SK-N-SH (cell line): ENCODE measurements around the gene ENTREP3. TPM values are rescaled to one million over a fixed set of nuclear protein-coding genes. Genes with fewer than 3 reads are reported as not detected.

Experiments
- CTCF ChIA-PET: fragments of 300-600, 350-600 bp; formaldehyde crosslinking; extraction: SDS; loops from one replicate; lab custom pipeline; 2021; lab: Yijun Ruan, JAX
- POLR2A ChIA-PET: fragments of 350-600 bp; sonication (Branson Sonifier 250); formaldehyde crosslinking; extraction: SDS; loops from one replicate; lab custom pipeline; 2020; ENCODE audit warnings: antibody characterized with exemption, inconsistent platforms; lab: Yijun Ruan, JAX
- DNase-seq: peaks from one replicate; pipeline ENCODE4 v3.0.0; 2012
- H2AFZ ChIP-seq: fragments of 200-600 bp; sonication (generic); 2 replicates; pipeline ENCODE4 v1.8.1; 2016; ENCODE audit warnings: antibody characterized with exemption, mild to moderate bottlenecking, low read depth
- H3F3A ChIP-seq: fragments of 200-600 bp; sonication (generic); replicated peaks from 2 replicates; pipeline ENCODE3; 2016; ENCODE audit warnings: antibody characterized with exemption, mild to moderate bottlenecking; ENCODE audit not compliant: insufficient read depth
- H3K27ac ChIP-seq, 2 experiments: fragments of 200-500 bp in 1 of 2; fragments of 200-600 bp in 1 of 2; sonication (Bioruptor generic) in 1 of 2; sonication (generic), shearing (Covaris generic) in 1 of 2; 2 replicates each; pipeline versions ENCODE4 v1.5.1 to v1.6.1; 2014 to 2016; ENCODE audit warnings: low read depth in 2 of 2, inconsistent platforms in 1 of 2, low read length in 1 of 2, mild to moderate bottlenecking in 1 of 2, mixed read lengths in 1 of 2
- H3K27me3 ChIP-seq: fragments of 200-600 bp; sonication (generic), shearing (Covaris generic); 2 replicates; pipeline ENCODE4 v1.6.1; 2016; ENCODE audit warnings: mixed run types; ENCODE audit not compliant: insufficient read depth
- H3K36me3 ChIP-seq, 2 experiments: fragments of 200-500 bp in 1 of 2; fragments of 200-600 bp in 1 of 2; sonication (Bioruptor generic) in 1 of 2; sonication (generic) in 1 of 2; replicated peaks in 1 of 2; 2 replicates each; pipeline versions ENCODE3 to v1.5.1; 2014 to 2016; ENCODE audit warnings: low read length in 1 of 2, mild to moderate bottlenecking in 1 of 2; ENCODE audit not compliant: insufficient read depth in 2 of 2, control insufficient read depth in 1 of 2
- H3K4me1 ChIP-seq, 2 experiments: fragments of 200-500 bp in 1 of 2; fragments of 200-600 bp in 1 of 2; sonication (Bioruptor generic) in 1 of 2; sonication (generic), shearing (Covaris generic) in 1 of 2; 2 replicates each; pipeline versions ENCODE4 v1.5.1 to v1.6.1; 2014 to 2016; ENCODE audit warnings: low read depth in 1 of 2, low read length in 1 of 2, mixed run types in 1 of 2; ENCODE audit not compliant: insufficient read depth in 2 of 2, control insufficient read depth in 1 of 2
- H3K4me2 ChIP-seq: fragments of 200-600 bp; sonication (generic), shearing (Covaris generic); 2 replicates; pipeline ENCODE4 v1.6.1; 2017; ENCODE audit warnings: mixed run types
- H3K4me3 ChIP-seq, 2 experiments: fragments of 200-500 bp in 1 of 2; fragments of 200-600 bp in 1 of 2; sonication (Bioruptor generic) in 1 of 2; sonication (generic), shearing (Covaris generic) in 1 of 2; 2 replicates each; pipeline versions ENCODE4 v1.5.1 to v1.8.1; 2014 to 2016; ENCODE audit warnings: low read depth in 2 of 2, inconsistent platforms in 1 of 2, low read length in 1 of 2, mild to moderate bottlenecking in 1 of 2, mixed read lengths in 1 of 2, moderate library complexity in 1 of 2
- H3K79me2 ChIP-seq: fragments of 200-600 bp; sonication (generic); 2 replicates; pipeline ENCODE4 v1.8.1; 2017; ENCODE audit warnings: mild to moderate bottlenecking; ENCODE audit not compliant: insufficient read depth
- H3K9ac ChIP-seq: fragments of 200-600 bp; sonication (generic); 2 replicates; pipeline ENCODE4 v1.6.1; 2017; ENCODE audit warnings: mixed run types
- H3K9me2 ChIP-seq: fragments of 200-600 bp; sonication (generic); 2 replicates; pipeline ENCODE4 v1.6.1; 2017; ENCODE audit warnings: mixed run types
- H3K9me3 ChIP-seq: fragments of 200-600 bp; sonication (generic); 2 replicates; pipeline ENCODE4 v1.6.1; 2017; ENCODE audit warnings: mixed run types, mild to moderate bottlenecking, moderate library complexity
- H4K20me1 ChIP-seq: fragments of 200-600 bp; sonication (generic); 2 replicates; pipeline ENCODE4 v1.6.1; 2017; ENCODE audit warnings: mild to moderate bottlenecking, mixed run types; ENCODE audit not compliant: insufficient read depth
- EP300 ChIP-seq, 2 experiments: IDR thresholded peaks; 2 replicates each; pipeline versions ENCODE4 v1.4.0 to v1.6.1; 2012; ENCODE audit warnings: borderline replicate concordance in 1 of 2, low read depth in 1 of 2, low read length in 1 of 2
- EZH2phosphoT487 ChIP-seq: fragments of 200-600 bp; sonication (generic); IDR thresholded peaks from 2 replicates; pipeline ENCODE4 v1.6.1; 2017; ENCODE audit warnings: low read depth, mixed run types, mild to moderate bottlenecking, antibody characterized with exemption, moderate library complexity, borderline replicate concordance
- GABPA ChIP-seq: IDR thresholded peaks from 2 replicates; pipeline ENCODE4 v1.4.0; 2012; ENCODE audit warnings: low read depth, mild to moderate bottlenecking
- MAX ChIP-seq: IDR thresholded peaks from 2 replicates; pipeline ENCODE4 v1.4.0; 2012; ENCODE audit warnings: low read depth
- MXI1 ChIP-seq: IDR thresholded peaks from 2 replicates; pipeline ENCODE4 v1.6.1; 2012; ENCODE audit warnings: mild to moderate bottlenecking, low read depth, low read length, improper control_type of control experiment
- NRF1 ChIP-seq: IDR thresholded peaks from 2 replicates; pipeline ENCODE4 v1.6.1; 2012; ENCODE audit warnings: low read depth, mild to moderate bottlenecking, low read length
- PBX3 ChIP-seq: IDR thresholded peaks from 2 replicates; pipeline ENCODE4; 2012
- POLR2AphosphoS5 ChIP-seq: IDR thresholded peaks from 2 replicates; pipeline ENCODE4 v1.6.1; 2012; ENCODE audit warnings: low read depth, low read length
- RAD21 ChIP-seq: IDR thresholded peaks from 2 replicates; pipeline ENCODE4 v1.6.1; 2012; ENCODE audit warnings: mild to moderate bottlenecking, low read length
- RFX5 ChIP-seq: IDR thresholded peaks from 2 replicates; pipeline ENCODE4 v1.6.1; 2012; ENCODE audit warnings: mild to moderate bottlenecking, improper control_type of control experiment, low read length
- TEAD4 ChIP-seq: IDR thresholded peaks from 2 replicates; pipeline ENCODE4 v1.4.0; 2012; ENCODE audit warnings: mild to moderate bottlenecking, borderline replicate concordance; ENCODE audit not compliant: insufficient read depth
- YY1 ChIP-seq: IDR thresholded peaks from 2 replicates; pipeline ENCODE4 v1.4.0; 2012; ENCODE audit warnings: low read depth, mild to moderate bottlenecking
- WGBS: methylation state at CpG from one replicate; pipeline ENCODE4 v1.1.6; 2017; ENCODE audit warnings: low lambda C conversion rate; 5-methylcytosine and 5-hydroxymethylcytosine counted together
- polyA plus RNA-seq, 3 experiments: library from polyadenylated mRNA; depleted of rRNA; stranded (reverse); fragments of >200 nt; gene quantifications; 2 replicates each; pipeline ENCODE4 v1.2.3, GENCODE V29; 2012
- TF ChIP-seq, protein P1 (sequence below): IDR thresholded peaks from 2 replicates; pipeline ENCODE4 v1.4.0; 2012; ENCODE audit warnings: low read depth, borderline replicate concordance

The ENTREP3 gene
- polyA plus RNA-seq, 1 of the 3 experiments (the other 2 are of a cell fraction): 30.6 TPM

DNA sequence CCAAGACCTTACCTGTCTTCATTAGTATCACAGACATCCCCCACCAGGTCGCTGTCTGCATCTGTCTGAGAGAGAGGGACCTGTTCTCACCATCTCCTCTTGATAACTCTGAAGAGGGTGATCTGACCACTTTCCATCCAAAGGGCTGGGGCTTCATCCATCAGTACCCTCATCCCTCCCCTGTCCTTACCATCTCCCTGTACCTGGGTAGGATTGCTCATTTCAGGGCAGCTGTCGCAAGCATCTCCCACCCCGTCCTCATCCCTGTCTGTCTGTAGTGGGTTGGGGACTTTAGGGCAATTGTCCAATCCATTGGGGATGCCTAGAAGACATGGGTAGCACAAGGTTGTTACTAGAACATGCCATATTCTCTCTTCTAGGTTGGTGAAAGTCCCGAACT lies 55.5 kb downstream of the ENTREP3 start:
- Histone ChIP-seq H3K4me3 (no peak overlapping the region), H3K27me3 (no peaks in the 10 kb centered on the region), H3K9me3 (no peaks in the 10 kb centered on the region), H3K4me2 (no peak overlapping the region), H3K4me1 (peaks cover 0 to 11% of the 10 kb centered on the region in 2 experiments; a peak in 2 of 4 replicates), H3K27ac (no peak overlapping the region), H3K9ac (no peak overlapping the region), H3K36me3 (peaks cover 13 to 54% of the 10 kb centered on the region in 2 experiments), H3K79me2 (peaks cover 19% of the 10 kb centered on the region; the same call in 1 of the 2 replicates), H4K20me1 (no peaks in the 10 kb centered on the region), H2AFZ (no peak overlapping the region), H3F3A (peaks cover 16% of the 10 kb centered on the region), H3K9me2 (no peaks in the 10 kb centered on the region)
- CTCF ChIA-PET: no interaction called here
- TF ChIP-seq RFX5: no peak
- TF ChIP-seq PBX3: no peak
- TF ChIP-seq, protein P1, sequence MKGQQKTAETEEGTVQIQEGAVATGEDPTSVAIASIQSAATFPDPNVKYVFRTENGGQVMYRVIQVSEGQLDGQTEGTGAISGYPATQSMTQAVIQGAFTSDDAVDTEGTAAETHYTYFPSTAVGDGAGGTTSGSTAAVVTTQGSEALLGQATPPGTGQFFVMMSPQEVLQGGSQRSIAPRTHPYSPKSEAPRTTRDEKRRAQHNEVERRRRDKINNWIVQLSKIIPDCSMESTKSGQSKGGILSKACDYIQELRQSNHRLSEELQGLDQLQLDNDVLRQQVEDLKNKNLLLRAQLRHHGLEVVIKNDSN: no peak
- TF ChIP-seq RAD21: no peak
- TF ChIP-seq GABPA: no peak
- no peak for TF ChIP-seq POLR2AphosphoS5
- TF ChIP-seq EP300 (IDR thresholded peaks at IDR 0.05; ENCODE audit: borderline replicate concordance in 1 of 2, low read depth in 1 of 2, low read length in 1 of 2): no peak
- no peak for TF ChIP-seq YY1
- TF ChIP-seq MAX: no peak
- TF ChIP-seq TEAD4: no peak
- DNase-seq: peak; percentile 8
- WGBS: 89% methylated on average over 4 of the region's 4 CpGs
- POLR2A ChIA-PET: no interaction called here

- Histone ChIP-seq H3K79me2 (peaks cover 19% of the 10 kb centered on the region; the same call in 1 of the 2 replicates), H3K9me3 (no peaks in the 10 kb centered on the region), H2AFZ (no peak overlapping the region), H3K9me2 (no peaks in the 10 kb centered on the region)
- CTCF ChIA-PET: no interaction called here
- TF ChIP-seq RFX5: no peak
- no peak for TF ChIP-seq MXI1
- TF ChIP-seq EZH2phosphoT487: no peak
- no peak for TF ChIP-seq NRF1
- TF ChIP-seq, all 33 proteins: peak for 0
- H3K4me2 ChIP-seq: no peak overlapping the region
- peaks cover 12% of the 10 kb centered on the region for H3F3A ChIP-seq
- no peak overlapping the region for H3K4me3 ChIP-seq
- DNase-seq: no peak
- H3K27me3 ChIP-seq: no peaks in the 10 kb centered on the region
- POLR2A ChIA-PET: no interaction called here
- no peak overlapping the region for H3K9ac ChIP-seq
- WGBS: 100% methylated on average over 3 of the region's 3 CpGs
- H3K27ac ChIP-seq: no peak overlapping the region
- peaks cover 0 to 18% of the 10 kb centered on the region in 2 experiments; a peak in 2 of 4 replicates for H3K4me1 ChIP-seq
- H3K36me3 ChIP-seq: peaks cover 13 to 50% of the 10 kb centered on the region in 2 experiments
- H4K20me1 ChIP-seq: no peaks in the 10 kb centered on the region
Observed at GRCh38 chr1:155198547-155198906, 56.8 kb downstream of the ENTREP3 start.
